SIG-M5 (cell line): ENCODE results near the gene TJP3.

ENCODE experiments used
- DNase-seq: peaks from one replicate; lab custom pipeline; 2025; lab: John Stamatoyannopoulos, UW

TJP3 gene

GRCh38 chr19:3670796-3671679 is 37.1 kb upstream of the TJP3 start:
- no peak for DNase-seq

- no peak for DNase-seq
These were observed 36.3 kb upstream of the TJP3 start for GRCh38 chr19:3671680-3672574.

GRCh38 chr19:3672575-3672948 is 35.6 kb upstream of the TJP3 start:
- DNase-seq, result no peak

- no peak for DNase-seq
These were observed 35.2 kb upstream of the TJP3 start for GRCh38 chr19:3672993-3673392.

GRCh38 chr19:3673506-3674439 is 34.4 kb upstream of the TJP3 start:
- no peak for DNase-seq

- no peak for DNase-seq
These were observed 33.2 kb upstream of the TJP3 start for GRCh38 chr19:3674784-3675543.

- no peak for DNase-seq
These were observed 30.0 kb upstream of the TJP3 start for GRCh38 chr19:3678188-3678587.

GRCh38 chr19:3679138-3679537 is 29.0 kb upstream of the TJP3 start:
- DNase-seq, result no peak

- no peak for DNase-seq
These were observed 28.6 kb upstream of the TJP3 start for GRCh38 chr19:3679581-3679980.

GRCh38 chr19:3680939-3681338 is 27.2 kb upstream of the TJP3 start:
- no peak for DNase-seq

GRCh38 chr19:3682286-3682685 is 25.9 kb upstream of the TJP3 start:
- no peak for DNase-seq

- no peak for DNase-seq
These were observed 25.3 kb upstream of the TJP3 start for GRCh38 chr19:3682741-3683404.

- no peak for DNase-seq
These were observed 24.7 kb upstream of the TJP3 start for GRCh38 chr19:3683405-3684053.

GRCh38 chr19:3684054-3684816 is 23.9 kb upstream of the TJP3 start:
- no peak for DNase-seq

GRCh38 chr19:3684817-3685410 is 23.3 kb upstream of the TJP3 start:
- no peak for DNase-seq

GRCh38 chr19:3687393-3687773 is 20.8 kb upstream of the TJP3 start:
- DNase-seq, result no peak

GRCh38 chr19:3687774-3688706 is 20.1 kb upstream of the TJP3 start:
- no peak for DNase-seq
